ENCODE data around the gene SMAP1. TPM values are rescaled to one million over a fixed set of nuclear protein-coding genes. Genes with fewer than 3 reads are reported as not detected.

The SMAP1 gene
- total RNA-seq, 1 donor from 2014 or later = 27.7 TPM

DNA sequence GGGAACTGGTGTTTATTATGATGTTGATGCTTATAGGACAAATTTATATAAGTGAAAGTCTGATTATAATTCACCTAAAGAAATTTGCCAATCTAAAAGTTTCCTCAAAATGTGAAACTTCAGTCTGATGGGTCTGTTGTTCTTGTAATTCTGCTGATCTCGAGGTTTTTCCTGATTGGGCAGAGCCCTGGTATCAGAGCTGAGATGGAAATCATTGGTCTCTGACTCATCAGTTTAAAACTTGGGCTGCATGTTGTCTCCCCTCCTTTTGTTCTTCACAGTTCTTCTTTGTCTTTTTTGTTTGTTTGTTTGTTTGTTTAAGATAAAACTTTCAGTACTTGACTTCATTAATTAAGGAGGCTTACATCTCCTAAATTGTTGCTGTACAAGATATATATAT lies 5.9 kb downstream of the SMAP1 start:
- intact Hi-C loops (cut with DNase I) = no loop called here
- DNase-seq = no peak
- ATAC-seq (ENCODE audit: poor library complexity) = no peak

GRCh38 chr6:70675822-70676221 lies 8.1 kb downstream of the SMAP1 start:
- intact Hi-C loops (cut with DNase I) = no loop called here
- ATAC-seq (ENCODE audit: poor library complexity) = no peak

DNA sequence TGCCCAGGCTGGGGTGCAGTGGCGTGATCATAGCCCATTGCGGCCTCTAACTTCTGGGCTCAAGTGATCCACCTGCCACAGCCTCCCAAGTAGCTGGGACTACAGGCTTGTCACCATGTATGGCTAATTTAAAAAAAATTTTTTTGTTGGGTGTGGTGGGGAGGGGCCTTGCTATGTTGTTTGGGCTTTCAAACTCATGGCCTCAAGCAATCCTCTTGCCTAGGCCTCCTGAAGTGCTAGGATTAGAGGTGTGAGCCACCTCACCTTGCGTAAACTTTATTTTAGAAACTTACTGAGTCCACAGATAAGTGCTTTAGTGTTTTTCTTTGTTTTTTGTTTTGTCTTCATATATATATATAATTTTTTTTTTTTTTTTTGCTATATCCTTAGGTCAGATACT lies 9.1 kb downstream of the SMAP1 start:
- ATAC-seq (ENCODE audit: poor library complexity) (no peak), DNase-seq (no peak)
- intact Hi-C loops (cut with DNase I) = no loop called here

More at GRCh38 chr6:70675822-70676221, 8.1 kb downstream of the SMAP1 start:
- no peak for DNase-seq

GRCh38 chr6:70680396-70680795 lies 12.7 kb downstream of the SMAP1 start:
- ATAC-seq (ENCODE audit: poor library complexity) = no peak
- DNase-seq = no peak
- intact Hi-C loops (cut with DNase I) = loop anchor here (10.0 kb wide), 1 partner anchor 126 kb away; no protein-coding TSS in a partner anchor

DNA sequence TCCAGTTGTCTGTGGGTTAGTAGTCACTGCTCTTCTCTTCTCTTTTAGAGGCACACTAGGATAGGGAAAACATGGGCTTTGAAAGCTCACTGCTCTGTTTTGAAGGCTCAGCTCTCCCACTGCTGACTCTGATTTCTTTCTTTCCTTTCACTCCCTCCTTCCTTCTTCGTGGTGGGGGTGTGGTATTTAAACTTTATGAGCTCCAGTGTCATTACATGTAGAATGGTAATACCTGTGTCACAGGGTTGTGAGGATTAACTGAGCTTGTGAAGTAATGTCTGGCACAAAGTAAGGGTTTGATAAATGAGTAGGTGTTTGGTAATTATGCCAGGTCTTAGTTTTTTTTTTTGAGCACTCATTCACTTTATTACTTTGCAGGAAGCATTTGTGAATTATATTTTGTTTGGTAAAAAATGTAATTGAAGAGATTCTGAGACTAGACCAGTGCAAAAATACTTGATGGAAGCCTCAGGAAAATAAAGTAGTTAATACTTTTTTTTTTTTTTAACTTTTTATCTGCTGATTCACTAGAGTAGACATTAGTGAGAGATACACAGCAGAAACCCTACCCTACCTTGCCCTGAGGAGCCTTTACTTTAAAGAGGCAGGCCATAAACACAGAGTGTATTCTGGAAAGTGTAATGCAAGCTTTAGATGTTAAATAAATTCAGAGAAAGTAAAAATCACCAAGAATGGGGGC lies 17.3 kb downstream of the SMAP1 start:
- no peak for DNase-seq
- intact Hi-C loops (cut with DNase I) = loop anchor here (10.0 kb wide), 1 partner anchor 130 kb away; no protein-coding TSS in a partner anchor
- peak; percentile 36 for ATAC-seq (ENCODE audit: poor library complexity)

GRCh38 chr6:70685494-70686180 lies 18.0 kb downstream of the SMAP1 start:
- ATAC-seq (ENCODE audit: poor library complexity) = no peak
- intact Hi-C loops (cut with DNase I) = loop anchor here (10.0 kb wide), 1 partner anchor 131 kb away; no protein-coding TSS in a partner anchor

GRCh38 chr6:70686548-70687133 lies 19.0 kb downstream of the SMAP1 start:
- intact Hi-C loops (cut with DNase I) = loop anchor here (10.0 kb wide), 1 partner anchor 132 kb away; no protein-coding TSS in a partner anchor
- ATAC-seq (ENCODE audit: poor library complexity) = peak; percentile 75

More at GRCh38 chr6:70685494-70686180, 18.0 kb downstream of the SMAP1 start:
- no peak for DNase-seq

DNA sequence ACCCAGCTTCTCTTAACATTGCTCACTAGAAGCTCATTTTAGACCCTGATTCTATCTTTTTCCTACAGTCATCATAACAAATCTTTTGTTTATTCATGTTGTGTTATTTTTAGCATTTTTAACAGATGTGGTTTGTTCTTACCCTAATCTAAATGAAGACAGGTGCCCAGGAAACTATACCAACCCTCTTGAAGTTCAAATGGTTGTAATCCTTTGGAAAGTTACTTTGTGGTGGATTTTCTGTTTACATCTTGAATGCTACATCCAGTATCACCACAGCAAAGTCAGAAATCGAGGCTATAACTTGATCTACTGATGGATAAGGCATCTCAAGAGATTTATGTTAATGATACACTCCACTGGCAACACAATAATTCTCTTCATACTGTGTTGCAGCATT lies 26.2 kb downstream of the SMAP1 start:
- no peak for DNase-seq
- intact Hi-C loops (cut with DNase I) = no loop called here
- no peak for ATAC-seq (ENCODE audit: poor library complexity)

More at GRCh38 chr6:70686548-70687133, 19.0 kb downstream of the SMAP1 start:
- no peak for DNase-seq

GRCh38 chr6:70694371-70694770 lies 26.7 kb downstream of the SMAP1 start:
- ATAC-seq (ENCODE audit: poor library complexity) = peak; percentile 73
- DNase-seq = no peak
- intact Hi-C loops (cut with DNase I) = no loop called here

DNA sequence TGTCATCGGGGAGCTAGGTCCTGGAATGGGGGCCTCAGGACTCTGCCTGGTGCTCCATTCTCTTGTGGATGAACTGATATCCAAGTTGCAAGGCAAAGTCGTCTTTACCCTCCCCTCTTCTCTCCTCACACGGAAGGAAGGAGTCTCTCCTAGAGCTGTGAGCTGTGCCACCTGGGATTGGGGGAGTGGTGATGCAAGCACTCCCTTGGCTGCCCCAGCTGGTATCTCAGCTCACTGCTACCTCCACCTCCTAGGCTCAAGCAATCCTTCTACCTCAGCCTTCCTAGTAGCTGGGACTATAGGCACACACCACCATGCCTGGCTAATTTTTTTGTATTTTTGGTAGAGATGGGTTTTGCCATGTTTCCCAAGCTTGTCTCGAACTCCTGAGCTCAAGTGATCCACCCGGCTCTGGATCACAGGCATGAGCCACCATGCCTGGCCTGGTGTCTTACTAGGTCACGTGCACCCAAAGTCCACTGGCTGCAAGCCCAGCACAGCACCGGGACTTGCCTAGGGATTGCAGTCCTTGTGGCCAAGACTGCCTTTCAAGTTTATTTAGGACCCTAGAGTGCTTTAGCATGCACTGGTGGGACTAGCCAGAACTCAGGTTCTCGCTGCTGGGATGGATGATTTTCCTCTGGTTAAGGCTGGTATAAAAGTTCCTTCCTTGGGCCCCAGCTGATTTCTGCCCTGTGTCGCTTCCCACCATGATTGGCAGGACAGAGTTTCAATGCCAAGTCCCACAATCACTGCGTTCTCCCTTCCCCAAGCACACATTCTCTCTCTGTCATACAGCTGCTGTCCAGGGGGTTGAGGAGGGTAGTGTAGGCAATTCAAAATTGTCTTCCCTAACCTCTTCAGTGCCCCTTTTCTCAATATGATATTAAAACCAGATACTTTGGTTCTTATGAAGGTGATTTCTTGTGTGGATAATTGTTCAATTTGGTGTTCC lies 33.5 kb downstream of the SMAP1 start:
- intact Hi-C loops (cut with DNase I) = loop anchor here (10.0 kb wide), 1 partner anchor 254 kb away; the partner anchor contains the start of gene B3GAT2
- ATAC-seq (ENCODE audit: poor library complexity) (peak; percentile 76), DNase-seq (peak; percentile 58)

DNA sequence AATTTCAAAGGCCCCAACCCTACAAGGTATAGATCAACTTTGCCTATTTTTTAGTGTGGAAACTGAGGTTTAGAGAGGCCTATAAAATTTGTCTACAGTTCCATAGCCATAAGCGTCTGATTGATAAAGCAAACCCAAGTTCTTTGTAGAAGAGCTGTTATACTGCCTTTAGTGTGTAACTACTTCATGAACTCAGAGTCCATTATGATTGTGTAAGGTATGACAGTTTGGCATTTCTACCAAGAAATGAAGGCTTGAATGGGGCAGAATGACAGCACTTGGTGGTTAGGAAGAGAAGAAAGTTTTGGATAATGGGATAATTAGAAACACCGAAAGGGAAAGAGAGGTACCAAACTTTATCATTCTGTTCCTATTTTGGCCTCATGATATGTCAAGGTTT lies 38.1 kb downstream of the SMAP1 start:
- intact Hi-C loops (cut with DNase I) = loop anchor here (5.0 to 10.0 kb wide), 2 partner anchors 177 to 249 kb away; partner anchors contain the start of gene B3GAT2
- no peak for DNase-seq
- ATAC-seq (ENCODE audit: poor library complexity) = no peak

GRCh38 chr6:70706491-70707123 lies 38.9 kb downstream of the SMAP1 start:
- no peak for ATAC-seq (ENCODE audit: poor library complexity)
- no peak for DNase-seq
- intact Hi-C loops (cut with DNase I) = loop anchor here (5.0 to 10.0 kb wide), 2 partner anchors 176 to 248 kb away; partner anchors contain the start of gene B3GAT2

- ATAC-seq (ENCODE audit: poor library complexity) = no peak
- intact Hi-C loops (cut with DNase I) = loop anchor here (5.0 to 10.0 kb wide), 2 partner anchors 174 to 247 kb away; partner anchors contain the start of gene B3GAT2
- DNase-seq = no peak
These were observed 40.2 kb downstream of the SMAP1 start for GRCh38 chr6:70707893-70708292.

- ATAC-seq (ENCODE audit: poor library complexity) (no peak), DNase-seq (no peak)
- intact Hi-C loops (cut with DNase I) = loop anchor here (5.0 to 10.0 kb wide), 2 partner anchors 174 to 246 kb away; partner anchors contain the start of gene B3GAT2
These were observed 40.8 kb downstream of the SMAP1 start for GRCh38 chr6:70708448-70708847.

GRCh38 chr6:70709826-70710225 lies 42.1 kb downstream of the SMAP1 start:
- no peak for ATAC-seq (ENCODE audit: poor library complexity)
- intact Hi-C loops (cut with DNase I) = loop anchor here (5.0 to 10.0 kb wide), 2 partner anchors 172 to 245 kb away; partner anchors contain the start of gene B3GAT2
- no peak for DNase-seq

DNA sequence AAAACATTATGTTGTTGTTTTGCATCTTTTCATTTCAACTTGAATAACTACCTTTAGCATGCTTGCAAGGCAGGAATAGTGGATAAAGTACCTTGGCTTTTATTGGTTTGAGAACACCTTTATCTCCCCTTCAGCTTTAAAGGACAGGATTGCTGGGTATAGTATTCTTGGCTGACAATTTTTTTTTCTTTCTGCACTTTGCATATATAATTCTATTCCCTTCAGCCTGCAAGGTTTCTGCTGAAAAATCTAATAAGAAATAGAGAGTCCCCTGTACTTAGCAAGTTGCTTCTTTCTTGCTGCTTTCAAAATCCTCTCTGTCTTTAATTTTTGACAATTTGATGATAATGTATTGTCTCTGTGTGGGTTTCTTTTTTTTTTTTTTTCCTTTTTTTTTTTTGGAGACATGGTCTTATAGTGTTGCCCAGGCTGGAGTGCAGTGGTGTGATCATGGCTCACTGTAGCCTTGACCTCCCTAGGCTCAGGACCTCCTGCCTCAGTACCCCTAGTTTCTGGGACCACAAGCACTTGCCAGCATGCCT lies 47.1 kb downstream of the SMAP1 start:
- DNase-seq (no peak), ATAC-seq (ENCODE audit: poor library complexity) (no peak)
- intact Hi-C loops (cut with DNase I) = no loop called here

Measured in Right ventricle myocardium superior (tissue), 1 donor.